Measurements from ENCODE around the gene ZNF432.
A peak's percentile ranks its signal among the peaks of the same experiment; 100 is the strongest.

The ZNF432 gene

DNA sequence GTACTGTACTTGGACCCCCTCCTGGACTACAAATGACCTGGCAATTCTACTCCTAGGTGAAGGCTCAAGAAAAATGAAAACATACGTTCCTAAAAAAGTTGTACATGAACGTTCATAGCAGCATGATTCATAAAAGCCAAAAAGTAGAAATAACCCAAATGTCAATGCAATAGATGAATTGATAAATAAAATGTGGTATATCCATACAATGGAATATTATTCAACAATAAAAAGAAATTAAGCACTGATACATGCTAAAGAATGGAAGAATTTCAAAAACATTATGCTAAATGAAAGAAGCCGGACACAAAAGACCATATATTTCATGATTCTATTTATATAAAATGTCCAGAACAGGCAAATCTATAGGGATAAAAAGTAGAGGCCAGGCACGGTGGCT, 9.5 kb downstream of the ZNF432 start:
- no peak for DNase-seq (ENCODE audit: low read depth in 1 of 2, low spot score in 1 of 2)
- TF ChIP-seq, protein P1, sequence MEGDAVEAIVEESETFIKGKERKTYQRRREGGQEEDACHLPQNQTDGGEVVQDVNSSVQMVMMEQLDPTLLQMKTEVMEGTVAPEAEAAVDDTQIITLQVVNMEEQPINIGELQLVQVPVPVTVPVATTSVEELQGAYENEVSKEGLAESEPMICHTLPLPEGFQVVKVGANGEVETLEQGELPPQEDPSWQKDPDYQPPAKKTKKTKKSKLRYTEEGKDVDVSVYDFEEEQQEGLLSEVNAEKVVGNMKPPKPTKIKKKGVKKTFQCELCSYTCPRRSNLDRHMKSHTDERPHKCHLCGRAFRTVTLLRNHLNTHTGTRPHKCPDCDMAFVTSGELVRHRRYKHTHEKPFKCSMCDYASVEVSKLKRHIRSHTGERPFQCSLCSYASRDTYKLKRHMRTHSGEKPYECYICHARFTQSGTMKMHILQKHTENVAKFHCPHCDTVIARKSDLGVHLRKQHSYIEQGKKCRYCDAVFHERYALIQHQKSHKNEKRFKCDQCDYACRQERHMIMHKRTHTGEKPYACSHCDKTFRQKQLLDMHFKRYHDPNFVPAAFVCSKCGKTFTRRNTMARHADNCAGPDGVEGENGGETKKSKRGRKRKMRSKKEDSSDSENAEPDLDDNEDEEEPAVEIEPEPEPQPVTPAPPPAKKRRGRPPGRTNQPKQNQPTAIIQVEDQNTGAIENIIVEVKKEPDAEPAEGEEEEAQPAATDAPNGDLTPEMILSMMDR (IDR thresholded peaks at IDR 0.05; ENCODE audit: insufficient read depth, low read length) = no peak
- TF ChIP-seq SPI1 (IDR thresholded peaks at IDR 0.05; ENCODE audit: borderline replicate concordance, low read depth) (no peak), GABPA (IDR thresholded peaks at IDR 0.05; ENCODE audit: low read depth) (no peak), POLR2AphosphoS5 (IDR thresholded peaks at IDR 0.05; ENCODE audit: low read depth) (no peak), REST (IDR thresholded peaks at IDR 0.05; ENCODE audit: insufficient replicate concordance, low read depth) (no peak)
- no peak overlapping the region for H3K27ac ChIP-seq (replicated peaks)

GRCh38 chr19:52034051-52034728, 14.4 kb downstream of the ZNF432 start:
- TF ChIP-seq REST (IDR thresholded peaks at IDR 0.05; ENCODE audit: insufficient replicate concordance, low read depth) (no peak), SPI1 (IDR thresholded peaks at IDR 0.05; ENCODE audit: borderline replicate concordance, low read depth) (no peak), GABPA (IDR thresholded peaks at IDR 0.05; ENCODE audit: low read depth) (no peak)

More for the DNA sequence above, 9.5 kb downstream of the ZNF432 start:
- Histone ChIP-seq H3K4me3 (replicated peaks; ENCODE audit: insufficient read depth, low read length) (no peak overlapping the region), H3K27me3 (ENCODE audit: insufficient read depth, poor library complexity, severe bottlenecking) (no peaks in the 10 kb centered on the region)

GRCh38 chr19:52028780-52029123, 19.9 kb downstream of the ZNF432 start:
- no peaks in the 10 kb centered on the region for H3K27me3 ChIP-seq (ENCODE audit: insufficient read depth, poor library complexity, severe bottlenecking)
- H3K27ac ChIP-seq (replicated peaks) = peak overlapping the region; percentile 91
- TF ChIP-seq SPI1 (IDR thresholded peaks at IDR 0.05; ENCODE audit: borderline replicate concordance, low read depth) (no peak), POLR2AphosphoS5 (IDR thresholded peaks at IDR 0.05; ENCODE audit: low read depth) (no peak), GABPA (IDR thresholded peaks at IDR 0.05; ENCODE audit: low read depth) (no peak), REST (IDR thresholded peaks at IDR 0.05; ENCODE audit: insufficient replicate concordance, low read depth) (no peak)
- TF ChIP-seq, protein P1 (IDR thresholded peaks at IDR 0.05; ENCODE audit: insufficient read depth, low read length) = no peak
- no peak for DNase-seq (ENCODE audit: low read depth in 1 of 2, low spot score in 1 of 2)
- H3K4me3 ChIP-seq (replicated peaks; ENCODE audit: insufficient read depth, low read length) = peak overlapping the region; percentile 59

More at GRCh38 chr19:52034051-52034728, 14.4 kb downstream of the ZNF432 start:
- Histone ChIP-seq H3K27ac (replicated peaks) (no peak overlapping the region), H3K4me3 (replicated peaks; ENCODE audit: insufficient read depth, low read length) (no peak overlapping the region), H3K27me3 (ENCODE audit: insufficient read depth, poor library complexity, severe bottlenecking) (no peaks in the 10 kb centered on the region)
- no peak for DNase-seq (ENCODE audit: low read depth in 1 of 2, low spot score in 1 of 2)
